AG10803 (cell line): ENCODE data around the gene ITFG1.

Experiments
- DNase-seq: peaks from one replicate; pipeline ENCODE4 v3.0.0; 2010; ENCODE audit warnings: low read depth
- H3K4me3 ChIP-seq: 2 replicates; pipeline ENCODE4 v1.5.1; 2011; ENCODE audit warnings: mild to moderate bottlenecking, low read length, control low read depth
- TF ChIP-seq, protein P1 (sequence below): conservative IDR thresholded peaks from 2 replicates; pipeline ENCODE4 v1.5.1; 2011; ENCODE audit warnings: mild to moderate bottlenecking, low read length, control low read depth, inconsistent platforms

Gene ITFG1

DNA sequence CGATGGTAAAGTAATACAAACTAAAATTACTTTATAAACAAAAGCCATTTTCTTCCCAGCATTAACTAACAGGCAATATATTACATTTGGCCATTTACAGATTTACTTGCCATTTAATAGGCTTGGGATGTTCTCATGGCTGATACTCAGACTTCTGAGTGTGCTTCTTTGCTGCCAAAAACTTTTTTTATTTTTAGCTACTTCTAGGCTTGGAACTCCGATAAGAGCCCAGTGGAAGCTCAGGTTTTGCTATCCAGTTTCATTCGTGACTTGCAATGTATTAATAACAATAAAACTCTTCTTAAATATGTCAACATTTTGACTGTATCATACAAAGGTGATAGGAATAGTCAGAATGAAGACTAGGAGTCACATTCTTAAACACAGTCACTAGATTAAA lies 152.3 kb downstream of the ITFG1 start:
- DNase-seq, result no peak
- no peak overlapping the region for H3K4me3 ChIP-seq
- TF ChIP-seq, protein P1, sequence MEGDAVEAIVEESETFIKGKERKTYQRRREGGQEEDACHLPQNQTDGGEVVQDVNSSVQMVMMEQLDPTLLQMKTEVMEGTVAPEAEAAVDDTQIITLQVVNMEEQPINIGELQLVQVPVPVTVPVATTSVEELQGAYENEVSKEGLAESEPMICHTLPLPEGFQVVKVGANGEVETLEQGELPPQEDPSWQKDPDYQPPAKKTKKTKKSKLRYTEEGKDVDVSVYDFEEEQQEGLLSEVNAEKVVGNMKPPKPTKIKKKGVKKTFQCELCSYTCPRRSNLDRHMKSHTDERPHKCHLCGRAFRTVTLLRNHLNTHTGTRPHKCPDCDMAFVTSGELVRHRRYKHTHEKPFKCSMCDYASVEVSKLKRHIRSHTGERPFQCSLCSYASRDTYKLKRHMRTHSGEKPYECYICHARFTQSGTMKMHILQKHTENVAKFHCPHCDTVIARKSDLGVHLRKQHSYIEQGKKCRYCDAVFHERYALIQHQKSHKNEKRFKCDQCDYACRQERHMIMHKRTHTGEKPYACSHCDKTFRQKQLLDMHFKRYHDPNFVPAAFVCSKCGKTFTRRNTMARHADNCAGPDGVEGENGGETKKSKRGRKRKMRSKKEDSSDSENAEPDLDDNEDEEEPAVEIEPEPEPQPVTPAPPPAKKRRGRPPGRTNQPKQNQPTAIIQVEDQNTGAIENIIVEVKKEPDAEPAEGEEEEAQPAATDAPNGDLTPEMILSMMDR, result no peak

- DNase-seq, result no peak
- TF ChIP-seq, protein P1, result no peak
- H3K4me3 ChIP-seq, result no peak overlapping the region
Observed at GRCh38 chr16:47304563-47304962, 156.3 kb downstream of the ITFG1 start.

- DNase-seq, result no peak
- TF ChIP-seq, protein P1, result no peak
- no peak overlapping the region for H3K4me3 ChIP-seq
Observed at GRCh38 chr16:47299587-47299986, 161.3 kb downstream of the ITFG1 start.

DNA sequence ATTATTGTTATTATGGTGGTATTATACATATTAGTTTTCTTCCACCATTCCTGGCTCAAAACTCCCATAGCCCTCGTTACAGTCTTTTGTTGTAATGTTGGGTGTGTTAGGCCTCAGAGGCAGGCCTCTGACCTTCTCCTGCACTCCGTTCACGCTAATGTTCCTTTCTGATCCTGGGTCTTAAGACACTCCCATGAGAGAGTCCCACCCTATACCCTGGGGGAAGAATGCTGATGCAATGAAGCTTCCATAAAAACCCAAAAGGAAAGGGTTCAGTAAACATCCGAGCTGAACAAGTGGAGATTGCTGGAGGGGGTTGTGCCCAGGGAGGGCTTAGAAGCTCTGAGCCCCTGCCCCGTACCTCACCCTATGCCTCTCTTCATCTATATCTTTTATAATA lies 175.9 kb downstream of the ITFG1 start:
- TF ChIP-seq, protein P1, result no peak
- no peak overlapping the region for H3K4me3 ChIP-seq
- DNase-seq, result no peak

- no peak overlapping the region for H3K4me3 ChIP-seq
- DNase-seq, result no peak
- TF ChIP-seq, protein P1, result no peak
Observed at GRCh38 chr16:47278306-47278970, 182.4 kb downstream of the ITFG1 start.

DNA sequence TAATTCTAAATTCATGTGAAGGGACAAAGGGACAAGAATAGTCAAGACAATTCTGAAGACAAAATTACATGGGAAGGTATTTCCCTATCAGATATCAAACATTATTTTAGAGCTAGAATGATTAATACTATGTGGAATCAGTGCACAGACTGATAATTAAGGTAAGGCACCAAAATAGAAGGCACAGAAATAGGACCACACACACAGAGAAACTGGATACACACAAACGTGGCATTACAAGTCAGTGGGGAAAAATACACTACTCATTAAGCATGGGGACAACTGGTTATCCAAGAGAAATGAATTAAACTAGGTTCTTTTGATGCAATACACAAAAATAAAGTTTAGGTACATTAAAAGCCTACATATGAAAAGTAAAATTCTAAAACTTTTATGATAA lies 184.3 kb downstream of the ITFG1 start:
- TF ChIP-seq, protein P1, result no peak
- no peak for DNase-seq

GRCh38 chr16:47262938-47263337 lies 197.9 kb downstream of the ITFG1 start:
- TF ChIP-seq, protein P1, result no peak
- DNase-seq, result no peak
- no peak overlapping the region for H3K4me3 ChIP-seq

More for the DNA sequence above, 184.3 kb downstream of the ITFG1 start:
- H3K4me3 ChIP-seq, result no peak overlapping the region
